GM12892 (cell line): ENCODE results near the gene GPC2.

Experiments used
- DNase-seq: peaks from one replicate; pipeline ENCODE4 v3.0.0; 2011; ENCODE audit not compliant: insufficient read length
- FAIRE-seq: peaks from 2 replicates; lab custom pipeline; 2011; peaks lifted over from hg19 to GRCh38; lab: Jason Lieb, UNC
- POLR2A ChIP-seq: IDR thresholded peaks from 2 replicates; pipeline ENCODE4 v1.6.1; 2011; ENCODE audit warnings: low read depth, low read length, control low read depth
- POLR2AphosphoS5 ChIP-seq: IDR thresholded peaks from 2 replicates; pipeline ENCODE4 v1.6.1; 2011; ENCODE audit warnings: low read depth, low read length, control low read depth
- TAF1 ChIP-seq: IDR thresholded peaks from 2 replicates; pipeline ENCODE4 v1.6.1; 2011; ENCODE audit warnings: low read depth, mild to moderate bottlenecking, control low read depth, low read length, borderline replicate concordance

The GPC2 gene

GRCh38 chr7:100171087-100171681, 6.0 kb downstream of the GPC2 start:
- DNase-seq (no peak), FAIRE-seq (peak; percentile 58)
- no peak for TF ChIP-seq TAF1
- no peak for TF ChIP-seq POLR2A
- no peak for TF ChIP-seq POLR2AphosphoS5

DNA sequence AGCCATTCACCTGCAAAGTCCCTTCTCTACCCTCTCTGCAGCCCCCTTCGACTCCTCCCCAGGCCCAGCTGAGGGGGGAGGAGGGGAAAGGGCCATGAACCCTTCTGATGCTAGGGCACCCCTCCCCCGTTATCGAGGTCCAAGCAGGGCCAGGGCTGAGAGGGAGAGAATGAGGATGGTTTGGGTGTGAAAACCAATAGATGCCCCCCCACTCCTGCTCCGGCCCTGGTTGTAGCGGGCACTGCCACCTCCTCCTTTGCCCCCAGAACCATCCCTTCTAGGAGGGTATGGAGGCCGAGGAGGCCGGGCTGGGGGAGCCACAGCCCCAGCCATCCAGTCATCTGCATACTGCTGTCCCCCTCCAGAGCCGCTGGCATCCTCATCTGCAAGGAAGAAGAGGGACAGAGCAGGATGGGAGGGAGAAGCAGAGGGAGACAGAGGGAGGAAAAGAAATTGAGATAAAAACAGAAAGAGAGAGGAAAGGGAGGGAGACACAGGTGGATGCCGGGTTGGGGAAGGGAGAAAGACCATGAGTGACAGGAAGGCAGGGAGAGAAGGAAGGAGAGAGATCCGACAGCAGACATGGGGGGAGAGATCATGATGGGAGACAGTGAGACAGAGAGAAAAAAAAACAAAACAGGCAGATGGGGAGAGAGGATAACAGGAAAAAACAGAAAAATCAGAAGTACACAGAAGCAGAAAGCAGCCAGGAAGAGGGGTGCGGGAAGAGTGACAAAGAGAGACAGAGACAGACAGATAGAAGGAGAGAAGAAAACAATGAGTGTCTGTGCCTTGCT, 6.9 kb downstream of the GPC2 start:
- FAIRE-seq = no peak
- TF ChIP-seq TAF1 (no peak), POLR2AphosphoS5 (no peak), POLR2A (no peak)
- DNase-seq = no peak

DNA sequence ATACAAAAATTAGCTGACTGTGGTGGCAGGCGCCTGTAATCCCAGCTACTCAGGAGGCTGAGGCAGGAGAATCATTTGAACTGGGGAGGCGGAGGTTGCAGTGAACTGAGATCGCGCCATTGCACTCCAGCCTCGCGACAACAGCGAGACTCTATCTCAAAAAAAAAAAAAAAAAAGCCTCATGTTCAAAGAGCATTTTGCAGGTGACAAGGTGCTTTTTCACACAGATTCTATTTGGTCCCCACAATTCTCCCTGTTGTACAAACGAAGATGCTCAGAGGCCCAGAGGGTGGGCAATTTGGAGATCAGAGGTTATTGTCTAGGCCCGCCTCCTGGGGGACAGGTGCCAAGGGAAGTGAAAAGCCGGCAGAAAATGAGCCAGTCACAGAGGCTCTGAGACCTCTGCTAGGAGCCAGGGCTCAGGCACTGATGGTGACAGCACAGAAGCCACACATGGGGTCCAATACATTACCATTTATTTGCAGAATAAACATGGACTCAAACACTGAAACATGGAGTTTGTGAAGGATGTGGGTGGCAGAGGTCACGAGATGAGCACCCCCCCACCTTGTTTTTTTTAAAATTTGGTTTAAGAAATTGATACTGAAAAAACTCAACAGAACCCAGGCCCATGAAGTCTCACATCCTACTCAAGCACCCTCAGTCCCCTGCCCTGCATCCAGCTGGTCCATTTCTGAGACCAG, 7.9 kb downstream of the GPC2 start:
- FAIRE-seq = no peak
- no peak for DNase-seq
- TF ChIP-seq TAF1 (no peak), POLR2AphosphoS5 (no peak), POLR2A (no peak)

GRCh38 chr7:100167912-100168323, 9.3 kb downstream of the GPC2 start:
- no peak for FAIRE-seq
- no peak for TF ChIP-seq TAF1
- TF ChIP-seq POLR2A = no peak
- no peak for TF ChIP-seq POLR2AphosphoS5
- no peak for DNase-seq

DNA sequence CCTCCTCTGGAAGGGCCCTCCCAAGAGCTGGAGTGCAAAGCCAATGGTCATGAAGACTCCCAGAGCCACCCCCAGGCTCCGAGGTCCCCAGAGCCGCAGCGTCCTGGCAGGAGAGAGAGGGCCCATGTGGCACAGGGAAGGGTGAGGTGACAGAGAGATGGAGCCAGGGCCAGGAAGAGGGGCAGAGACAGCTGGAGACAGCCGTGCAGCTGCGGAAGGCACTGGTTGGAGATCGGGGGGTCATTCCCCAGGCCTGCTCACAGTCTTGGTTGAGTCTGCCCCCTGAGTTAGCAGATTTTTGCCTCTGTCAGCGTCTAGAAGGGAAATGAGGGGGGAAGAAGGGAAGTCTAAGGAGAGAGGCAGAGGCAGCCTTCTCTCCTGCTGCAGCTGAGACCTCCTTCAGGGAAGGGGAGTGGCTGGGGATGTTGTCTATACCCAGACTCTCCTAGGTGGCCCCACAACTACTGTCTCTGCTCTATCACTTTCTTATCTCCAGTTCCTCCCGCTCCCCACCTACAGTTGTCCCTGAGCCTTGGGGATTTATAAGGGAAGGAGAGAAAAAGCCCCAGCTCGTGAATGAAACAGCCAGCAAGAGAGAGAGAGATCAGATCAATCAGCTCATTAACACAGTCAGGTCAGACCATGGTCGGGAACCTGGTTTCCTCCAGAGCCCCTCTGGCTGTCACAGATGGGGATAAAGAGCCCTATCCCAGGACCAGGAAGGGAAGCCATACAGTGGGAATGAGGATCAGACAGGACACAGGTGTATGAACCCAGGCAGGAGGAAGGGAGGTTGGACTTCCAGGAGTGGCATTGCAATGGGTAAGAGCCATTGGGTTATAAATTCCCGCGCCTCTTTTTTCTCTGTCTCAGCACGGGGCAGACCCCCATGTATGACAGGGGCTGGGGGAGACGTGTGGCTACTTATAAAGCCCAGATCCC, 9.9 kb downstream of the GPC2 start:
- FAIRE-seq (no peak), DNase-seq (no peak)
- TF ChIP-seq POLR2A (no peak), POLR2AphosphoS5 (no peak), TAF1 (no peak)

GRCh38 chr7:100166317-100166940, 10.8 kb downstream of the GPC2 start:
- DNase-seq = no peak
- no peak for FAIRE-seq
- TF ChIP-seq POLR2AphosphoS5 (no peak), TAF1 (no peak), POLR2A (no peak)

- TF ChIP-seq TAF1 (no peak), POLR2A (no peak), POLR2AphosphoS5 (no peak)
- DNase-seq (no peak), FAIRE-seq (no peak)
Measured at GRCh38 chr7:100163871-100164270, 13.3 kb downstream of the GPC2 start.

GRCh38 chr7:100163006-100163531, 14.1 kb downstream of the GPC2 start:
- no peak for DNase-seq
- no peak for FAIRE-seq
- TF ChIP-seq TAF1 (no peak), POLR2AphosphoS5 (no peak), POLR2A (no peak)

DNA sequence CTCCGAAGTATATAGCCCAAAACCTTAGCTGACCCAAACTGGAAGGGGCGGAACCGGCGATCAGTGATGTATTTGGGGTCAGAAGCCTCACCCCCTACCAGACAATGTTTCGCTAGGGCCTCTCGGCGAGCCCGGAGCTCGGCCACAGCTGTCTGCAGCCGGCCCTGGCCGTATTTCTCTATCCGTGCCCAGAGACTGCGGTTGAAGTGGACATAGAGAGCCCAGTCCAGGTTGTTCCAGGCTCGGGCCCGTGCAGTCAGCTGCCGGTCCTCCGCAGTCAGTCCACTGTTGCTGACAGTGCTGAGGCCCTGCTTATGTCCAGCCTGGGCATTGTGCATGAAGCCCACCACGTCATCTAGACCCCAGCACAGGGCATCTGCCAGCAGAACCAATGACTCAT, 17.1 kb downstream of the GPC2 start:
- TF ChIP-seq POLR2A = no peak
- no peak for TF ChIP-seq POLR2AphosphoS5
- TF ChIP-seq TAF1 = no peak
- no peak for FAIRE-seq
- no peak for DNase-seq

DNA sequence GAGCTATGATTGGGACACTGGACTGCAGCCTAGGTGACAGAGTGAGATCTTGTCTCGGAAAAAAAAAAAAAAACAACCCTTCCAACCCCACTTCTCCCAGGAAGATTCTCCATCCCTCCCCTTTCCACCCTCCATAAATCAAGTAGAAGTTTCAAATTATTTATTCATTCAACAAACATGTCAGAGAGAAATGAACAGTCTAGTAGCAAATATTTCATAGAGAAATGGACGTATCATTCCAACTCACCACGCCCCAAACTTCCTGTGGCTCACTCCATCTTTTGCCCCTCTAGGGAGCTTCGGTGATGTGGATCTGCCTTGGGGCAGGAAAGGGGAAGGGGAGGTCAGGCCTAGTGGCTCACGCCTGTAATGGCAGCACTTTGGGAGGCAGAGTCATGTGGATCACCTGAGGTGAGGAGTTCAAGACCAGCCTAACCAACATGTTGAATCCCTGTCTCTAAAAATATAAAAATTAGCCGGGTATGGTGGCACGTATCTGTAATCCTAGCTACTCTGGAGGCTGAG, 18.0 kb downstream of the GPC2 start:
- FAIRE-seq (no peak), DNase-seq (no peak)
- no peak for TF ChIP-seq POLR2AphosphoS5
